Superior temporal gyrus (tissue), 1 donor: Measurements from ENCODE around the gene CDK13.

ENCODE experiments used
- DNase-seq: peaks from one replicate; pipeline ENCODE4 v3.0.0-alpha.2; 2016; ENCODE audit errors: extremely low spot score

CDK13 gene

DNA sequence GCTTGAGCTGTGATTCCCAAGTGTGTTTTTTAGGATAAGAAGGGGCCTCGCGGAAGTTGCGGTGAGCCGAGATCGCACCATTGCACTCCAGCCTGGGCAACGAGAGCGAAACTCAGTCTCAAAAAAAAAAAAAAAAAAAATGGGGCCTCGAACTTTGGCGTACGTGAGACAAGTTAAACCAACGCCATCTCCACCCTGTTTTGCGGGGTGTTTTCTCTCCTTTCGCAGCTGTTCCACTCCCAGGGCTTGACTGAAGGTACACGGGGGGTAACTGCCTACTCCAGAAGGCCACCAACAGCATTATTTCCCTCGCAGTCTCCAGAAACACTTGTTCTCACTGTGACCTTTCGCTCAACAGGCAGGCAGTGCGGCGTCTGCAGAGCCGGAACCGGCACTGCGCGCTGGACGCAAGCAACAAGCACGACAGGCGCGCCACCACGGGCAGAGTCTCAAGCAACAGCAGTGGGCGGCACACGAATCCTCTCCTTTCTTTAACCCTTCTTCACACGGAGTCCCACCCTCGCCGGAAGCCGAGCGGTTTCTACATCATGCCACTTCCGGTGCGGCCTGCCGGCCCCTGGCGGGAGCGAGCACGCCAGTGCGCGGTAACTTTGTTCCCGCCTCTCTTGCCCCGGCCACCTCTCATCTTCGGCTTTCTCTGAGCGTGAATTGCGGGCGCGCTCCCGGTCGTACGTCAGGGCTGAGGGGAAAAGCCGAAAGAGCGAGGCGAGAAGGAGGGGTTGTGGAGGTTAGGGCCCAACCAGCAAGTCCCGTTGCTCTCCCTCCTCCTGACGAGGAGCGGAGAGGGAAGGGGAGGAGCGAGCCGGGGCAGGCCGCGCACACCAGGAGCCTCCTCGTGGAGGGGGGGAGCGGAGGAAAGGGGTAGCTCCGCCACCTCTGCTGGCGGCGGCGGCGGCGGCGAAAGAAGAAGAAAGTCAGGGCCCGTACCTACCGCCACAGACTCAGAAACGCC, 814 bp upstream of the CDK13 start:
- DNase-seq, result peak; percentile 99

DNA sequence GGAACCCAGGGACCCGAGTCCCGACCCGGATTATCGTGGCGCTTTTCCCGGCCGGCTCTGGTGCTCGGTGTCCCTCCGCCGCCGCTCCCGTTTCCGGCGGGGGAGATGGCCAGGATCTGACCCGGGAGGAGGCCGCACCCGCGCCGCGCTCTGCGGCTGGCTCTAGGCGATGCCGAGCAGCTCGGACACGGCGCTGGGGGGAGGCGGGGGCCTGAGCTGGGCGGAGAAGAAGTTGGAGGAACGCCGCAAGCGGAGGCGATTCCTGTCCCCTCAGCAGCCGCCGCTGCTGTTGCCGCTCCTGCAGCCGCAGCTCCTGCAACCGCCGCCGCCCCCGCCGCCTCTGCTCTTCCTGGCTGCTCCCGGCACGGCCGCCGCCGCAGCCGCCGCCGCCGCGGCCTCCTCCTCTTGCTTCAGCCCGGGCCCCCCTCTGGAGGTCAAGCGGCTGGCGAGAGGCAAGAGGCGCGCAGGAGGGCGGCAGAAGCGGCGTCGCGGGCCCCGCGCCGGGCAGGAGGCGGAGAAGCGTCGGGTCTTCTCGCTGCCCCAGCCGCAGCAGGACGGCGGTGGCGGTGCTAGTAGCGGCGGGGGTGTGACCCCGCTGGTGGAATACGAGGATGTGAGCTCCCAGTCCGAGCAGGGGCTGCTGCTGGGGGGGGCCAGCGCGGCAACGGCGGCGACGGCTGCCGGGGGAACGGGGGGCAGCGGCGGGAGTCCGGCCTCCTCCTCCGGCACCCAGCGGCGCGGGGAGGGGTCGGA, 593 bp downstream of the CDK13 start:
- no peak for DNase-seq

DNA sequence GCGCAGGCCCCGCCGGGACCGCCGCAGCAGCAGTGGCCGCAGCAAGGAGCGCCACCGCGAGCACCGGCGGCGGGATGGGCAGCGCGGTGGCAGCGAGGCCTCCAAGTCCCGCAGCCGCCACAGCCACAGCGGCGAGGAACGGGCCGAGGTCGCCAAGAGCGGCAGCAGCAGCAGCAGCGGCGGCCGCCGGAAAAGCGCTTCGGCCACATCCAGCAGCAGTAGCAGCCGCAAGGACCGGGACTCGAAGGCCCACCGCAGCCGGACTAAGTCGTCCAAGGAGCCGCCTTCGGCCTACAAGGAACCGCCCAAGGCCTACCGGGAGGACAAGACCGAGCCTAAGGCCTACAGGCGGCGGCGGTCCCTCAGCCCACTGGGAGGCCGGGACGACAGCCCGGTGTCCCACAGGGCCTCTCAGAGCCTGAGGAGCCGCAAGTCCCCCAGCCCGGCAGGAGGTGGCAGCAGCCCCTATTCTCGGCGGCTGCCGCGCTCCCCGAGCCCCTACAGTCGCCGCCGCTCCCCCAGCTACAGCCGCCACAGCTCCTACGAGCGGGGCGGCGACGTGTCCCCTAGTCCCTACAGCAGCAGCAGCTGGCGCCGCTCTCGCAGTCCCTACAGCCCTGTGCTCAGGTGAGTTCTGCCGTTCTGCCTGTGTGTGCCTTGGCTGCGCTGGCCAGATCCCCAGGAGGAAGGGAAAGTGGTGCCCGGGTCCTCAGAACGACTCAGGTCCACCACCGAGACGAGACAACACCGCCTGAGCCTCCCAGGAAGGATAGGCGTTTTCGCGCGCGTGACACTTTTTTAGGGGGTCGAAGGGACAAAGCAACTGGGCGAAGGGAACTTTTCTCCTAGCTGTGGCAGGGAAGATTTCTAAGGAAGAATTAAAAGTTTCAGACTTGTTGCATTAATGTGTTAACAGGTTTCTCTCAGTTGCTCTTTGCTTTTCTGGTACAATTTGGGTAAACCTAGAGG, 1.5 kb downstream of the CDK13 start:
- peak; percentile 45 for DNase-seq

DNA sequence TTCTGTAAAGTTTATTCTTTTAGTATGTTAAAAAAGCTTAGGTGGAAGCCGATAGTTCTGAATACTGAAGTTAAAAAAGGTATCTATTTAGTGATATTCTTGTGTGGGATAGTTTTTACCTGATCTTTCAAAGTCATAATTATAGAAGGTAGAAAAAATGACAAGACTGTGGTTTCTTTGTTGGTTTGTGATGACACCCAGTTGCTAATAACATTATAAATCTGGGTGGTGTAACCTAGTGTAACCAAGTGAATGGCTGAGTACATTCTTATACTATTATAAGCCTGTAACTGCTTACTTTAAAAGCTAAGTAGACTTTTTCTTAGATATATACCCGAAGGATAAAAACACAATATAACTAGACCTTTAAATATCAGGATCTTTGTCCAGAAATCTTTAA, 2.3 kb downstream of the CDK13 start:
- no peak for DNase-seq

DNA sequence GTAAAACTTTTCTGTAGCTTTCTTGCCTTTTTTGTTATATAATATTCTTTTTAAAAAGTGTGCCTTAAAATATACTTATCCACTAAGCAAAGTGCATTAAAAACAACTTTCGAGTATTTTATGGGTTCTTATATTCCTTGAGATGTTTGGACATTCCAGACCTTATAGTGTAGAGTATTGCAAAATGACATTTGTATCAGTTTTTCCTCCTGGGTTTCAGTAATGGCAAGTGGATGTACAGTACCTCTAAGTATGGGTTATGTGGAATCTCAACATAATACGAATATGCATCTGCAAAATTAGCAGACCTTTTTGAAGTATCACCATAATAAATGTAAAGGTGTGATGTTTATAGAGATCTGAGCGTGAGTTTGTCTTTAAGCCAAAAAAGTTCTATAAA, 2.7 kb downstream of the CDK13 start:
- peak; percentile 19 for DNase-seq

DNA sequence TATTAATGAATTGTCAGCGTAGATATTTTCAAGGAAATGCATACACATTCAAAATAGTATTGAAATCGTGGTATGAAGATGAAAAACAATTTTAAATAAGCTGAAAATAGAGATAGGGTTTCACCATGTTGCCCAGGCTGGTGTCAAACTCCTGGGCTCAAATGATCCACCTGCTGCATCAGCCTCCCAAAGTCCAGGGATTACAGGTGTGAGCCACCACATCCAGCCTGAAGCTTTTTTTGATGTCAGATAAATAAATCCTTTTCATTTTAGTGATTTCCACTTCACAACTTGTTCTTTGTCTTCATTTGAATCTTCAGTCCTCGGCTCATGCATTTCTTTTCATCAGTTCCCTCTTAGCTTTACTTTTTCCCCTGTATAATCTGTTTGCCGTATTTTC, 4.6 kb downstream of the CDK13 start:
- no peak for DNase-seq

DNA sequence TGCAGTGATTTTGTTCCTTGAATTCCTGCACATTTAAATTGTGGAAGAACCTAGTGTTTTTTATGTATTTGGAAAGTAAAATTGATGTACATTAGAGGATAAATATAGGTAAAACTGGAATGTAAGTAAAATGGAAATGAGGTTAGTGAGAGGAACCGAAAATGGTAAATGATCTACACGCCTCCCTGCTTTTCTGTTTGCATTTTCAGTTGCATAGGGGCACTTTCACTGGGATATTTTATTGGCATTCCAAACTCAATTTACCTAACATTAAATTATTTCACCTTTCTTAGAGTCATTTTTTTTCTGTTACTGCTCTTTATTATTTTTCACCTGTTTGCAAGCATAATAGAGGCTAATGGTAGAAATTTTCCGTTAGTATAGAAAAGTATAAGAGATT, 8.0 kb downstream of the CDK13 start:
- DNase-seq, result no peak

DNA sequence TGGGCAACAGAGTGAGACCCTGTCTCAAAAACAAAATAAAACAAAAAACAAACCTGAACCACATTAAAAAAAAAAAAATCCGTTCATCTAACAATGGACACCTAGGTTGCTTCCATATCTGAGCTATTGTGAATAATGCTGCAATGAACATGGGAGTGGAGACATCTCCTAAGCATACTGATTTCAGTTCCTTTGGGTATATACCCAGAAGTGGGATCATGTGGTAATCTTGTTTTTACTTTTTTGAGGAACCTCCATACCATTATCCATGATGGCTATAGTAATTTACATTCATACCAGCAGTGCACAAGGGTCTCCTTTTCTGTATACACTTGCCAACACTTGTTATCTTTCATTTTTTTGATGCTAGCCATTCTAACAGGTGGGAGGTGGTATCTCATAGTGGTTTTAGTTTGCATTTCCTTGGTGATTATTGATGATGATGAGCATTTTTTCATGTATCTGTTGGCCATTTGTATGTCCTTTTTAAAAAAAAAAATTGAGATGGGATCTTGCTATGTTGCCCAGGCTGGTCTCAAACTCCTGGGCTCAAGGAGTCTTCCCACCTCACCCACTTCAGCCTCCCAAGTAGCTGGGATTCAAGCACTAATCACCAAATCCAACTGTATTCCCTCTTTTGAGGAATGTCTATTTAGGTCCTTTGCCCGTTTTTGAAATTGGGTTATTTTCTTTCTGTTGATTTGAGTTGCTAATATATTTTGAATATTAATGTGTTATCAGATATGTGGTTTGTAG, 17.5 kb downstream of the CDK13 start:
- DNase-seq, result no peak

DNA sequence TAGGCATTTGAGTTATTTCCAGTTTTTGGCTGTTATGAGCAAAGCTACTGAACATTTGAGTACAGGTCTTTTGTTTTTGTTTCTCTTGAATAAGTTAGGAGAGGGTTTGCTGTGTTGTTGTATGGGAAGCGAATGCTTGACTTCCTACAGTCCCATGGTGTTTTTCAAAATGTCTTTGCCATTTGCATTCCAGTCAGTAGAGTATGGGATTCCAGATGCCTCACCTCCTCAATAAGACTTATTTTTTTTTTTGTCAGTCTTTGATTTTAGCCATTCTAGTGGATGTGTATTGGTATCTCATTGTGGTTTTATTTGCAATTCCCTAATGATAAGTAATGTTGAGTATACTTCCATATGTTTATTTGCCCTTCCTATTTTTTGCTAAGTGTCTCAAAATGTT, 19.4 kb downstream of the CDK13 start:
- no peak for DNase-seq

DNA sequence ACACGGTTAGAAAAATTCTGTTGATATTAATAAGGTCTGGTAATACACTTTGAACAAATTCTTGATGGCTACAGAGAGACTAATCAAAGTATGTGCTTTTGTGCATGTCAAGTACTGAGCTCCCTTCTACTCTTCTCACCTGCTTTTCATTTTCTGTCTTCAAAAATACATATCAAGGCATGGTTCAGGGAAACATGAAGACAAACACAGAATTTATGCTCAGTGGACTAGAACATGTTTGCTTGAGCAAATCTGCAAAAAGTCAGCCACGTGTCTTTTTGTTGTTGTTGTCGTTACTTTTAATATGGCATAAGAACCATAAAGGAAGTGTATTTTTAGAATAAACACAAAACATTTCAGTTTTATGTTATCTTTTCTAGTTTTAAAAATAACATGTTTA, 21.9 kb downstream of the CDK13 start:
- no peak for DNase-seq

DNA sequence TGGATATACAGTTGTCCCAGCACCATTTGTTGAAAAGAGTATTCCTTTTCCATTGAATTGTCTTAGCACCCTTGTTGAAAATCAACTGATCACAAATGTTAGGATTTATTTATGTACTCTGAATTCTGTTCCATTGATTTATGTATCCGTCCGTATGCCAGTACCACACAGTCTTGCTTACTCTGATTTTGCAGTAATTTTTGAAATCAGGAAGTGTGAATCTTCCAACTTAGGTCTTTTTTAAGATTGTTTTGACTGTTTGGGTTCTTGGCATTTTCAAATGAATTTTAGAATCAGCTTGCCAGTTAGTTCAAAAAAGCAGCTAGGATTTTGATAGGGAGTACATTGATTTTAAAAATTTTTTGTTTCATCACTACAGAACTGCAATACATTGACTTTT, 23.7 kb downstream of the CDK13 start:
- DNase-seq, result no peak

DNA sequence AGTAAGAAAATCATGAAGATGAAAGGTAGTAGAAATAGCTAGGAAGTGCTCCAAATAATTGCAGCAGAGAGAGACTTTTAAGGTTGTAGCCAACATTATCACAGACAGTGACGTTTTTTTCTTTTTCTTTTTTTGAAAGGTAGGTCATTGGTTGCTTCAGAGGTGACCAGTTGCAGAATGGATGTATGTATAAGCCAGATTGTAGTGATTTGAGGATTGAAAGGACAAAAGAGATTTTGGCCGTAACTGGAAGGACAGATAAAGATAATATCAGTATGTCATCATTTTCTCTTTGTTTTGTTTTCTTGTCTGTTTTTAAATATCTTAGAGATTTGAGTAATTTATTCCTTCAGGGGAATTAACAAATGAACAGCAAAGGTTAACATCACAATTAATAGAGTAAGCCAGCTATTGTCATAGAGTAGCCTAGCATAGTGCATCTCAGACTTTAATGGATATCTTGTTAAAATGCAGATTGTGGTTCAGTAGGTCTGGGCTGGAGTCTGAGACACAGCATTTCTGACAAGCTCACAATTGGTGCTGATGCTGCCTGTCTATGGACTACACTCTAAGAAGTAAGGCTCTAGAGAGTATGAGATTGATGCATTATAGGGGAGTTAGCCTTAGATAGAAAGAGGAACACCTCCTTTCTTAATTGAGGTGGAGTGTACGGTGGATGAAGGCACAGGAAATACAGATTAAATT, 28.3 kb downstream of the CDK13 start:
- no peak for DNase-seq

DNA sequence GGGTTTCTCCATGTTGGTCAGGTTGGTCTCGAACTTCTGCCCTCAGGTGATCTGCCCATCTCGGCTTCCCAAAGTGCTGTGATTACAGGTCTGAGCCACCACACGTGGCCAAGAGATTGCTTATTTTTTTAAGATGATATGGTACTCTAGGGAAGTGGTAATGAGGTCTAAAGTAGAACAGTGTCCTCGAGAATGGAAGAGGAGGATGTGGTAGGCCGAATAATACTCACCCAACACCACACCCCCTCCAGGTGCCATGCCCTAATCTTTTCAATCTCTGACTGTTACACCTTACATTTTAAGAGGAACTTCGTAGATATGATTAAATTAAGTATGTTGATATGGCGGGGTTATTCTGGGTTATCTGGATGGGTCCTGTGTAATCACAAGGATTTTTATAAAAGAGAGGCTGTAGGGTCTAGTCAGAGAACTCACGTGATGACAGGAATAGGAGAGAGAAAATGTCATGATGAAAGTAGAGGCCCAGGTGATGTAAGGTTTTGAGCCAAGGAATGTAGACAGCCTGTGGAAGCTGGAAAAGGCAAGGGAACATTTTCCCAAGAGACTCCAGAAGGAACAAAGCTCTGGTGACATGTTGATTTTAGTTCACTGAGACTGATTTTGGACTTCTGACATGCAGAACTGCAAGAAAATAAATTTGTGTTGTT, 29.5 kb downstream of the CDK13 start:
- no peak for DNase-seq

DNA sequence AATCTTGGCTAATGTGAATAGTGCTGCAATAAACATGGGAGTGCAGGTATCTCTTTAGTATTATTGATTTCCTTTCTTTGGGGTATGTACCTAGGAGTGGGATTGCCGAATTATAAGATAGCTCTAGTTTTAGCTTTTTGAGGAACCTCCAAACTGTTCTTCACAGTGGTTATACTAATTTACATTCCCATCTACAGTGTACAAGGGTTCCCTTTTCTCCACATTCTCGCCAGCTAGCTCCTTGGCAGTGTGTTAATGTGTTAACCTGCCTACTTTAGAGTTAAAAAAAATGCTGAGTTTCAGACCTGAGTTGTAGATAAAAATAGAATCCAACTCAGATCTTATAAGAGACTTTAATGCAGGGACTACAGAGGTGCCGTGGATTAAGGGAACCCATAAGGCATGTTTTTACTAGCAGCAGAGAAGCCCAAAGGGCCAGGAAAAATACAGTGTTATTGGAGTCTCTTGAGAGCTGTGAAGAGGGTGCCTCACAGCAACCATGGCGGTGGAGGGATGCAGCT, 35.4 kb downstream of the CDK13 start:
- no peak for DNase-seq

DNA sequence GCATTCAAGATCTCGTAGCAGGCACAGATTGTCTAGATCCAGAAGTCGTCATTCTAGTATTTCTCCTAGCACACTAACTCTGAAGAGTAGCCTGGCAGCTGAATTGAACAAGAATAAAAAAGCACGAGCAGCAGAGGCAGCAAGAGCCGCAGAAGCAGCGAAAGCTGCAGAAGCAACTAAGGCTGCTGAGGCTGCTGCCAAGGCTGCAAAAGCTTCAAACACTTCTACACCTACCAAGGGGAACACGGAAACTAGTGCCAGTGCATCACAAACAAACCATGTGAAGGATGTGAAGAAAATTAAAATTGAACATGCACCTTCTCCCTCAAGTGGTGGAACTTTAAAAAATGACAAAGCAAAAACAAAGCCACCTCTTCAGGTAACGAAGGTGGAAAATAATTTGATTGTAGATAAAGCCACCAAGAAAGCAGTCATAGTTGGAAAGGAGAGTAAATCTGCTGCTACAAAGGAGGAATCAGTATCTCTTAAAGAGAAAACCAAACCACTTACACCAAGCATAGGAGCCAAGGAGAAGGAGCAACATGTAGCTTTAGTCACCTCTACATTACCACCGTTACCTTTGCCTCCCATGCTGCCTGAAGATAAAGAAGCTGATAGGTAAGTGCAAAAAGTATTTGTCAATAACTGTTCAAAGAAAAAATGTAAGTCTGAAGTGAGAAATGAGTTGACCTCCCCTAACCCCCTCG, 37.7 kb downstream of the CDK13 start:
- peak; percentile 59 for DNase-seq

DNA sequence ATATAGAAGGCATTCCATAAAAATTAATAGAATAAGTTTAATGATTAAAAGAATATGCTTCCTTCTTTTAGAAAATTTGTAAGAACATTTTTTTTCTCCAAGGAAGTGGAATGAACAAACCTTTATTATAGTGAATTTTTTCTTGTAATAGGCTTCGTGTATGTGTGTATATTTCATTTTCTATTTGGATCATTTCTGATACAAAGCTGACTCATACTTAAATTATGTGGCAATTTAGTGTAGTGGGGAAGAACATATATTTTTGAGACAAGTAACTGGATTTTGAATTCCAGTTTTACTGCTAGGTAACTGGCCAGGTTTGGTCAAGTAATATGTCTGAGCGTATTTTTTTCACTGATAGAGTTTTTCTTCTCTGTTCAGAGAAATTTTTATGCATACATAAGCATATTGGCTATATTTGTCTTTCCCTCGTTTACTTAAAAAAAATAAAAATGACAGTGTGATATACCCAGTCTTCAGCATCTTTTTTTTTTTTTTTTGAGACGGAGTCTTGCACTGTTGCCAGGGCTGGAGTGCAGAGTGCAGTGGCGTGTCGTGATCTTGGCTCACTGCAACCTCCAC, 50.8 kb downstream of the CDK13 start:
- DNase-seq, result no peak

DNA sequence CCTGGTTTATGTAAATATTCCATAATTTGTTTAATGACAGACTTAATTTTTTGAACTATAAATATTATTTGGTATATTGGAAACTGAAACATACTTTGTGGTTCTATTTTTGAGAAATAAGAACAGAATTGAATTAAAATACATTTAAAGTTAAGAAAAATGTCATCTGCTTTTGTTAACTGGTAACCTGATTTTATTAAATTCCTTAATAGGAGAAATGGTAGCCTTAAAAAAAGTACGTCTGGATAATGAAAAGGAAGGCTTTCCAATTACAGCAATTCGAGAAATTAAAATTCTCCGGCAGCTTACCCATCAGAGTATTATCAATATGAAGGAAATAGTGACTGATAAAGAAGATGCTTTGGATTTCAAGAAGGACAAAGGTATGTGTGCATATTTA, 51.6 kb downstream of the CDK13 start:
- DNase-seq, result no peak

DNA sequence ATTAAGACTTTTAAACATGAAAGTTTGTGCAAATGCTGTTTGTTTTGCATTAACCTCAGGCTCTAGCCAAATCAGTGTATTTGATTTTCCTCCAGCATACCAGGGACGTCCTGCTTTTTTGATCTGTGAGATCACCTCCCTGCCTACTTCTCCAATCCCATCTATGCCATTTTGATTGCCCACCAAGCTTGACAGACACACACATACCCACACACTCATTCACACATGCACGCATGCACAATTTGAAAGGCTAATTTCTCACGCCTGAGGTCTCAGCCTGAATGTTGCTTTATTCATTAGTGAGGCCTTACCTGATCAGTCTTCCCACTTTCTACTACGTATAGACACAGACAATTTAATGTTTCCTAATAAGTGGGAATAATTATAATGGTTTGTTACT, 53.5 kb downstream of the CDK13 start:
- DNase-seq, result no peak
